HepG2 (cell line): Measurements from ENCODE around the gene DNAL4. TPM values are rescaled to one million over a fixed set of nuclear protein-coding genes. Genes with fewer than 3 reads are reported as not detected.

Source experiments
- KDM5B ChIP-seq: sonication (generic); formaldehyde crosslinking; IDR thresholded peaks from 2 replicates; pipeline ENCODE4 v1.4.0; 2020; ENCODE audit warnings: missing genetic modification reagents, mild to moderate bottlenecking, borderline replicate concordance
- PTBP1 ChIP-seq: fragments of 200-400 bp; formaldehyde crosslinking; IDR thresholded peaks from 2 replicates; pipeline ENCODE4 v1.6.1; 2018; ENCODE audit warnings: low read length, low read depth; ENCODE audit not compliant: poor library complexity, severe bottlenecking
- RFXAP ChIP-seq: sonication (generic); formaldehyde crosslinking; IDR thresholded peaks from 2 replicates; pipeline ENCODE4 v1.4.0; 2020; ENCODE audit warnings: missing genetic modification reagents, borderline replicate concordance
- SMC3 ChIP-seq: IDR thresholded peaks from 2 replicates; pipeline ENCODE4 v1.6.1; 2011; ENCODE audit warnings: low read length, improper control_type of control experiment
- STAG1 ChIP-seq: sonication (generic); formaldehyde crosslinking; IDR thresholded peaks from 2 replicates; pipeline ENCODE4 v1.4.0; 2020; ENCODE audit warnings: missing genetic modification reagents
- TCF7L2 ChIP-seq: IDR thresholded peaks from 2 replicates; pipeline ENCODE4 v1.6.1; 2011; ENCODE audit warnings: mild to moderate bottlenecking, low read depth, low read length, moderate library complexity
- TEAD2 ChIP-seq: sonication (generic); formaldehyde crosslinking; IDR thresholded peaks from 2 replicates; pipeline ENCODE4 v1.9.0; 2021; ENCODE audit warnings: missing genetic modification reagents
- THYN1 ChIP-seq: sonication (generic); formaldehyde crosslinking; IDR thresholded peaks from 2 replicates; pipeline ENCODE4 v1.8.1; 2023; ENCODE audit warnings: low read depth, mild to moderate bottlenecking, moderate library complexity, missing genetic modification reagents, borderline replicate concordance
- ZBTB3 ChIP-seq: sonication (generic); formaldehyde crosslinking; IDR thresholded peaks from 2 replicates; pipeline ENCODE4 v1.4.0; 2020; ENCODE audit warnings: low read depth, mild to moderate bottlenecking, moderate library complexity, missing genetic modification reagents, borderline replicate concordance
- ZNF143 ChIP-seq: sonication (generic); formaldehyde crosslinking; IDR thresholded peaks from 2 replicates; pipeline ENCODE4 v1.4.0; 2020; ENCODE audit warnings: missing genetic modification reagents
- ZNF34 ChIP-seq: sonication (generic); formaldehyde crosslinking; IDR thresholded peaks from 2 replicates; pipeline ENCODE4 v1.4.0; 2020; ENCODE audit warnings: mild to moderate bottlenecking, missing genetic modification reagents, borderline replicate concordance
- ZNF367 ChIP-seq: sonication (generic); formaldehyde crosslinking; IDR thresholded peaks from 2 replicates; pipeline ENCODE4 v1.4.0; 2020; ENCODE audit warnings: missing genetic modification reagents, borderline replicate concordance
- ZNF432 ChIP-seq: sonication (generic); formaldehyde crosslinking; IDR thresholded peaks from 2 replicates; pipeline ENCODE4 v1.5.0; 2020; ENCODE audit warnings: missing genetic modification reagents, mild to moderate bottlenecking, borderline replicate concordance
- polyA plus RNA-seq, 8 experiments: library from polyadenylated mRNA; depleted of rRNA in 3 of 8; stranded (reverse) in 7 of 8; unstranded in 1 of 8; fragments of >200 nt; fragmentation: Illumina TruSeq in 4 of 8; extraction: Trizol in 4 of 8; gene quantifications; 2 replicates each; pipeline versions ENCODE4 v1.2.1 to v1.2.3, GENCODE V29; 2011 to 2016; ENCODE audit warnings: low read depth in 4 of 8, missing spikeins in 1 of 8, mixed read lengths in 1 of 8; ENCODE audit not compliant: insufficient read depth in 1 of 8
- total RNA-seq, 5 experiments: library from RNA; depleted of rRNA; stranded (reverse); fragments of >200 nt; fragmentation: Illumina TruSeq; extraction: Trizol; gene quantifications; 2 replicates each; pipeline ENCODE4 v1.2.3, GENCODE V29; 2016; ENCODE audit warnings: low read depth in 1 of 5
- TF ChIP-seq, protein P1 (sequence below): sonication (generic); formaldehyde crosslinking; IDR thresholded peaks from 2 replicates; pipeline ENCODE4 v1.4.0; 2020; ENCODE audit warnings: missing genetic modification reagents
- TF ChIP-seq, protein P2 (sequence below): IDR thresholded peaks from 2 replicates; pipeline ENCODE4 v1.6.1; 2016; ENCODE audit warnings: low read depth
- TF ChIP-seq, protein P3 (sequence below): sonication (generic); formaldehyde crosslinking; IDR thresholded peaks from 2 replicates; pipeline ENCODE4 v1.5.0; 2020; ENCODE audit warnings: missing genetic modification reagents

DNAL4 gene
- total and polyA plus RNA-seq, 2 of the 13 experiments (the other 11 are each of a cell fraction or from before 2014, with no cell fraction given) = 8.0 to 10.7 TPM

DNA sequence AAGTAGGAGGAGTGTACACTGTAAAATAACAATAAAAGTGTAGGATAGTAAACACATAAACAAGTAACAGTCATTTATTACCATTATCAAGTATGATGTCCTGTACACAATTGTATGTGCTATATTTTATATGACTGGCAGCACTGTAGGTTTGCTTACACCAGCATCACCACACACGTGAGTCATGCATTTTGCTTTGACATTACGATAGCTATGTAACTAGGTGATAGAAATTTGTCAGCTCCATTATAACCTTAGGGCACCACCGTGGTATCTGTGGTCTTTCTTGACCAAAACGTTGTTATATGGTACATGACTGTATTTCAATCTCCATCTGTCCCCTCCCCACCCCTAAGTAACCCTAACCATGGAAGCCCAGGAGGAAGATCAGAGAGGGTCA, 1.1 kb downstream of the DNAL4 start (continued):
- TF ChIP-seq, protein P1, sequence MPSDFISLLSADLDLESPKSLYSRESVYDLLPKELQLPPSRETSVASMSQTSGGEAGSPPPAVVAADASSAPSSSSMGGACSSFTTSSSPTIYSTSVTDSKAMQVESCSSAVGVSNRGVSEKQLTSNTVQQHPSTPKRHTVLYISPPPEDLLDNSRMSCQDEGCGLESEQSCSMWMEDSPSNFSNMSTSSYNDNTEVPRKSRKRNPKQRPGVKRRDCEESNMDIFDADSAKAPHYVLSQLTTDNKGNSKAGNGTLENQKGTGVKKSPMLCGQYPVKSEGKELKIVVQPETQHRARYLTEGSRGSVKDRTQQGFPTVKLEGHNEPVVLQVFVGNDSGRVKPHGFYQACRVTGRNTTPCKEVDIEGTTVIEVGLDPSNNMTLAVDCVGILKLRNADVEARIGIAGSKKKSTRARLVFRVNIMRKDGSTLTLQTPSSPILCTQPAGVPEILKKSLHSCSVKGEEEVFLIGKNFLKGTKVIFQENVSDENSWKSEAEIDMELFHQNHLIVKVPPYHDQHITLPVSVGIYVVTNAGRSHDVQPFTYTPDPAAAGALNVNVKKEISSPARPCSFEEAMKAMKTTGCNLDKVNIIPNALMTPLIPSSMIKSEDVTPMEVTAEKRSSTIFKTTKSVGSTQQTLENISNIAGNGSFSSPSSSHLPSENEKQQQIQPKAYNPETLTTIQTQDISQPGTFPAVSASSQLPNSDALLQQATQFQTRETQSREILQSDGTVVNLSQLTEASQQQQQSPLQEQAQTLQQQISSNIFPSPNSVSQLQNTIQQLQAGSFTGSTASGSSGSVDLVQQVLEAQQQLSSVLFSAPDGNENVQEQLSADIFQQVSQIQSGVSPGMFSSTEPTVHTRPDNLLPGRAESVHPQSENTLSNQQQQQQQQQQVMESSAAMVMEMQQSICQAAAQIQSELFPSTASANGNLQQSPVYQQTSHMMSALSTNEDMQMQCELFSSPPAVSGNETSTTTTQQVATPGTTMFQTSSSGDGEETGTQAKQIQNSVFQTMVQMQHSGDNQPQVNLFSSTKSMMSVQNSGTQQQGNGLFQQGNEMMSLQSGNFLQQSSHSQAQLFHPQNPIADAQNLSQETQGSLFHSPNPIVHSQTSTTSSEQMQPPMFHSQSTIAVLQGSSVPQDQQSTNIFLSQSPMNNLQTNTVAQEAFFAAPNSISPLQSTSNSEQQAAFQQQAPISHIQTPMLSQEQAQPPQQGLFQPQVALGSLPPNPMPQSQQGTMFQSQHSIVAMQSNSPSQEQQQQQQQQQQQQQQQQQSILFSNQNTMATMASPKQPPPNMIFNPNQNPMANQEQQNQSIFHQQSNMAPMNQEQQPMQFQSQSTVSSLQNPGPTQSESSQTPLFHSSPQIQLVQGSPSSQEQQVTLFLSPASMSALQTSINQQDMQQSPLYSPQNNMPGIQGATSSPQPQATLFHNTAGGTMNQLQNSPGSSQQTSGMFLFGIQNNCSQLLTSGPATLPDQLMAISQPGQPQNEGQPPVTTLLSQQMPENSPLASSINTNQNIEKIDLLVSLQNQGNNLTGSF (CRISPR knock-in tag) = no peak
- TF ChIP-seq SMC3 (no peak), ZNF367 (no peak), TEAD2 (CRISPR knock-in tag) (no peak), ZNF34 (no peak), STAG1 (CRISPR knock-in tag) (no peak), TCF7L2 (no peak), PTBP1 (no peak), ZNF432 (CRISPR knock-in tag) (no peak), KDM5B (CRISPR knock-in tag) (no peak), RFXAP (CRISPR knock-in tag) (no peak), ZBTB3 (CRISPR knock-in tag) (no peak), ZNF143 (no peak), THYN1 (CRISPR knock-in tag) (no peak)
- TF ChIP-seq, protein P2, sequence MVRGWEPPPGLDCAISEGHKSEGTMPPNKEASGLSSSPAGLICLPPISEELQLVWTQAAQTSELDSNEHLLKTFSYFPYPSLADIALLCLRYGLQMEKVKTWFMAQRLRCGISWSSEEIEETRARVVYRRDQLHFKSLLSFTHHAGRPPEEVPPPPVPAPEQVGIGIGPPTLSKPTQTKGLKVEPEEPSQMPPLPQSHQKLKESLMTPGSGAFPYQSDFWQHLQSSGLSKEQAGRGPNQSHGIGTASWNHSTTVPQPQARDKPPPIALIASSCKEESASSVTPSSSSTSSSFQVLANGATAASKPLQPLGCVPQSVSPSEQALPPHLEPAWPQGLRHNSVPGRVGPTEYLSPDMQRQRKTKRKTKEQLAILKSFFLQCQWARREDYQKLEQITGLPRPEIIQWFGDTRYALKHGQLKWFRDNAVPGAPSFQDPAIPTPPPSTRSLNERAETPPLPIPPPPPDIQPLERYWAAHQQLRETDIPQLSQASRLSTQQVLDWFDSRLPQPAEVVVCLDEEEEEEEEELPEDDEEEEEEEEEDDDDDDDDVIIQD (CRISPR knock-in tag) = no peak
- TF ChIP-seq, protein P3, sequence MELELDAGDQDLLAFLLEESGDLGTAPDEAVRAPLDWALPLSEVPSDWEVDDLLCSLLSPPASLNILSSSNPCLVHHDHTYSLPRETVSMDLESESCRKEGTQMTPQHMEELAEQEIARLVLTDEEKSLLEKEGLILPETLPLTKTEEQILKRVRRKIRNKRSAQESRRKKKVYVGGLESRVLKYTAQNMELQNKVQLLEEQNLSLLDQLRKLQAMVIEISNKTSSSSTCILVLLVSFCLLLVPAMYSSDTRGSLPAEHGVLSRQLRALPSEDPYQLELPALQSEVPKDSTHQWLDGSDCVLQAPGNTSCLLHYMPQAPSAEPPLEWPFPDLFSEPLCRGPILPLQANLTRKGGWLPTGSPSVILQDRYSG (CRISPR knock-in tag) = no peak
- TF ChIP-seq, all 625 proteins: peak for 0
